ENCODE measurements around the gene NXPH3.

DNA sequence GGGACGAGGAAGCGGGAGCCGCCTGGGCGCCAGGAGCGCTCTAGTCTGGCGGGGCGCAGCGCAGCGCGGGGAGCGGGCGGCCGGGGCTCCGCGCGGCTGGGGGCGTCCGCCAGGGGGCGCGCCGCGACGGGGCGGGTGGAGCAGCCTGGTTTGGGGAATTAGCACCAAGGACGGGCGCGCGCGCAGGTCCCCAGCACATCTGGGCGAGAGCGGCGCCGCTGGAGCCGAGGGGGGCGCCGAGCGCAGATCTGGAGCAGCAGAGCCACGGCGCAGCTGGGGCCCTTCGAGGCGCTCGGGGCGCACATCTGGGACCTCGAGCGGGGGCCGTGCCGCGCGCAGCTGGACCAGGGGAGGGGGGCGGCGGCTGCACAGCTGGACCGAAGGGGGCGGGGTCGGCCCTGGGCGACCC lies at the start of gene NXPH3:
- no peak for TF ChIP-seq POLR2A (IDR thresholded peaks at IDR 0.05)
- TF ChIP-seq, protein P1, sequence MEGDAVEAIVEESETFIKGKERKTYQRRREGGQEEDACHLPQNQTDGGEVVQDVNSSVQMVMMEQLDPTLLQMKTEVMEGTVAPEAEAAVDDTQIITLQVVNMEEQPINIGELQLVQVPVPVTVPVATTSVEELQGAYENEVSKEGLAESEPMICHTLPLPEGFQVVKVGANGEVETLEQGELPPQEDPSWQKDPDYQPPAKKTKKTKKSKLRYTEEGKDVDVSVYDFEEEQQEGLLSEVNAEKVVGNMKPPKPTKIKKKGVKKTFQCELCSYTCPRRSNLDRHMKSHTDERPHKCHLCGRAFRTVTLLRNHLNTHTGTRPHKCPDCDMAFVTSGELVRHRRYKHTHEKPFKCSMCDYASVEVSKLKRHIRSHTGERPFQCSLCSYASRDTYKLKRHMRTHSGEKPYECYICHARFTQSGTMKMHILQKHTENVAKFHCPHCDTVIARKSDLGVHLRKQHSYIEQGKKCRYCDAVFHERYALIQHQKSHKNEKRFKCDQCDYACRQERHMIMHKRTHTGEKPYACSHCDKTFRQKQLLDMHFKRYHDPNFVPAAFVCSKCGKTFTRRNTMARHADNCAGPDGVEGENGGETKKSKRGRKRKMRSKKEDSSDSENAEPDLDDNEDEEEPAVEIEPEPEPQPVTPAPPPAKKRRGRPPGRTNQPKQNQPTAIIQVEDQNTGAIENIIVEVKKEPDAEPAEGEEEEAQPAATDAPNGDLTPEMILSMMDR (IDR thresholded peaks at IDR 0.05): peak in 3 of 6 experiments; percentile 64 to 84 (median 82)

Measured in thyroid gland (tissue), 4 donors.